GM18499 (cell line): ENCODE measurements around the gene STK31.
"Not testable (repeated sequence)": the region's sequence is repeated elsewhere in the genome, so short reads cannot be mapped to it uniquely, and the experiment has no call there.

Experiments
- ATAC-seq: cut with Tn5 transposase; IDR thresholded peaks from one replicate; pipeline ENCODE4 v1.9.1; 2021; ENCODE audit warnings: moderate number of reproducible peaks; ENCODE audit not compliant: insufficient read depth, unreplicated experiment

Gene STK31

GRCh38 chr7:23710000-23710399, at the start of gene STK31:
STK31 (plus strand) TSS chr7:23710219; CDS start chr7:23710286, 67 bp downstream.
- ATAC-seq, result no peak

GRCh38 chr7:23661385-23661784, 48.6 kb upstream of the STK31 start:
- no peak for ATAC-seq

- no peak for ATAC-seq
Observed at GRCh38 chr7:23662124-23662983, 47.7 kb upstream of the STK31 start.

- no peak for ATAC-seq
Observed at GRCh38 chr7:23662984-23663313, 47.1 kb upstream of the STK31 start.

GRCh38 chr7:23664122-23664521, 45.9 kb upstream of the STK31 start:
- no peak for ATAC-seq

GRCh38 chr7:23672033-23672432, 38.0 kb upstream of the STK31 start:
- no peak for ATAC-seq

- peak; percentile 90 for ATAC-seq
Observed at GRCh38 chr7:23679898-23680413, 30.1 kb upstream of the STK31 start, which contains the start of gene FAM221A. FAM221A (plus strand) TSS chr7:23680199; CDS start chr7:23680219, 20 bp downstream.

- ATAC-seq, result peak; percentile 19
Observed at GRCh38 chr7:23680414-23681405, 29.3 kb upstream of the STK31 start.

GRCh38 chr7:23684041-23684440, 26.0 kb upstream of the STK31 start:
- not testable (repeated sequence) for ATAC-seq

GRCh38 chr7:23685731-23686130, 24.3 kb upstream of the STK31 start:
- no peak for ATAC-seq

GRCh38 chr7:23687011-23687410, 23.0 kb upstream of the STK31 start:
- no peak for ATAC-seq

- no peak for ATAC-seq
Observed at GRCh38 chr7:23689165-23689564, 20.9 kb upstream of the STK31 start.

- ATAC-seq, result no peak
Observed at GRCh38 chr7:23691320-23691719, 18.7 kb upstream of the STK31 start.

- ATAC-seq, result no peak
Observed at GRCh38 chr7:23693224-23693623, 16.8 kb upstream of the STK31 start.

GRCh38 chr7:23696916-23697441, 13.0 kb upstream of the STK31 start:
- no peak for ATAC-seq

- no peak for ATAC-seq
Observed at GRCh38 chr7:23698822-23699221, 11.2 kb upstream of the STK31 start.

- ATAC-seq, result no peak
Observed at GRCh38 chr7:23700046-23700445, 10.0 kb upstream of the STK31 start.

- ATAC-seq, result no peak
Observed at GRCh38 chr7:23709081-23709750, 803 bp upstream of the STK31 start.

- no peak for ATAC-seq
Observed at GRCh38 chr7:23712368-23713284, 2.6 kb downstream of the STK31 start.
